NOMO-1 treated with DMSO at 0.1 percent for 48 hours (cell line): ENCODE measurements around the gene TSC1.

Experiments used
- DNase-seq: peaks from one replicate; lab custom pipeline; 2025; ENCODE audit not compliant: unreplicated experiment; lab: John Stamatoyannopoulos, UW

TSC1 gene

GRCh38 chr9:132873403-132873802 lies 71.0 kb downstream of the TSC1 start:
- no peak for DNase-seq

- DNase-seq: no peak
Observed at GRCh38 chr9:132869266-132869665, 75.2 kb downstream of the TSC1 start.

GRCh38 chr9:132866898-132867297 lies 77.5 kb downstream of the TSC1 start:
- no peak for DNase-seq

DNA sequence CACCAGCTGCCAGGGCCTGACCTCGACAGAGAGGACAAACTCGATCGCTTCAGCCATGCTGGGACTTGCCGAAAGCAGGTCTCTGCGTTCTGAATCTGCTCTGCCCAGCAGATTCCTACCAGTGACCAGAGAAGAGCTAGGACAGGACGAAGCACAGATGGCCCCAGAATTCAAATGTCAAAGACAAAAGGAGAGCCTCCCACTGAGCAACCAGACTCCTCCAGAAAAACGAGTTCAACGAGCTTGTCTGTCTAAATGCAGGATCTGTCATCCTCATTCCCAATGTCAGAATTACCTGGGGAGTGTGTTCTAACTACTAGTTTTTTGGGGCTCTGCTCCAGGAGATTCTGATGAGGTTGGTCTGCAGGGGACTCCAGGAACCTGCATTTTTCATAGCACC lies 79.7 kb downstream of the TSC1 start:
- no peak for DNase-seq

GRCh38 chr9:132864277-132864676 lies 80.1 kb downstream of the TSC1 start:
- no peak for DNase-seq

- DNase-seq: no peak
Observed at GRCh38 chr9:132863096-132863495, 81.3 kb downstream of the TSC1 start.

GRCh38 chr9:132862533-132862932 lies 81.9 kb downstream of the TSC1 start:
- DNase-seq: no peak

DNA sequence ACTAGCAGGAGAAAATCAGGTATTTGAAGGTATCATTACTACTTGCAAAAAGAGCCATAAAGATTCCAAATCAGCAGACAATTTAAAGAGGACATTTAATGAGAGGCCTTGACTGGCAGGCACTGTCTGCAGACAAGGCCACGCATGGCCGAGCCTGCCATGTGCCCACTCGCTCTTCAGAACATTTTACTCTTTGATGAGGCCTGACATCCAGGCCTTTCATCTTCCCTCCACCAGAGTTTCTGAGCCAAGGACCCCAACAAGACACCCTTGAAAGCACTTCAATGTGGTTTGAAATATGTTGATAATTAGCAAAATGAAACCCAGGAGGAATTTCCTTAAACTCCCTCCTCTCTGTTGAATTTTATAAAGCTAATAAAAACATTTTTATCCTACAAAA lies 82.8 kb downstream of the TSC1 start:
- no peak for DNase-seq

- no peak for DNase-seq
Observed at GRCh38 chr9:132858751-132859150, 85.7 kb downstream of the TSC1 start.

DNA sequence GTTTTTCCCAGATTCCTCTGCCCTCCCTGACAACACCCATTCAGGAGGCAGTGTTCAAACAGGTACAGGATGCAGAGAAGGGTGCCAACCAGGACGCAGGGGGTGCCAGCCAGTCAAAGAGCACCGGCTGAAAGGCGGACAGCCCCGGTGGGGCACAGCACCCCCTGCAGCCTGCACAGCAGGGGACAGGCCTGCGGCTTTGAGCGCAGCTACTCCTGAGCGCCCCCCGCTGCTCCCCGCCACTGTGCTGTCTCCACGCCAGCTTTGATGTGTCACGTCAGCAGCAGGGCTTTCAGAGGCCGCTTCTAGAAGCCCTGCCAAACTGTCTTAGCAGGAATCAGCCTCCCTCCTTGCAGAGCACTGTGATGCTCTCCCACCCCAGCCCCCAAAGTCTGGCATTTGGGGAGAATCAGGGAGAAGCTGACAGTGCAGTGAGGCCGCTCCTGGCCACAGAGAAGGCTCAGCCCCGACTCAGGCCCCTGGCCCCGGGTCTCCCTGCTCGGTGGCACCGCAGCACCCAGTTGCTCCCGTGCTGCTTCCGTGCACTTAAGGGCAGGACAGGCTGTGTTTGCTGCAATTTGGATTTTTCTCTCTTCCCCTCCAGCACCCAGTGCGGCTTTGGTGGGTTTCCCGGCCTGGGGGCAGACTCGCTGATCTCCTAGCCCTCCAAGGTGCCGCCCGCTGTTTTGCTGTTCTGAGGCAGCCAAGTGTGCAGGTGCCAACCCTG lies 86.6 kb downstream of the TSC1 start:
- no peak for DNase-seq

DNA sequence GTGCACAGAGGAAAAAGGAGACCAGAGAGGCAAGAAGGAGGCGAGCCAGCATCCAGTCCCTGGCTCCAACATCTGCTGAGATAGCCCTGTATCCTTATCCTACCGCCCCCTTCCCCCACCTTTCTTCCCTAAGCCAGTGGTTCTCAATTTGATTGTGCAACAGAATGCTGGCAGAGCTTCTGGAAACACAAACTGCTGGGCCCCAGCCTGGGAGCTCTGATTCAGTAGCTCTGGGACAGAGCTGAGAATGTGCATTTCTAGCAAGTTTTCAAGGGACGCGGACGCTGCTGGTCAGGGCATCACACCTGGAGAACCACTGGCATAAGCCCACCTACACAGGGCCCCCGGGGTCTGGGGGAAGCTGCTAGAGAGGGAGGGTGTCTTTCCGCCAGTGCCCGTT lies 87.4 kb downstream of the TSC1 start:
- DNase-seq: no peak

DNA sequence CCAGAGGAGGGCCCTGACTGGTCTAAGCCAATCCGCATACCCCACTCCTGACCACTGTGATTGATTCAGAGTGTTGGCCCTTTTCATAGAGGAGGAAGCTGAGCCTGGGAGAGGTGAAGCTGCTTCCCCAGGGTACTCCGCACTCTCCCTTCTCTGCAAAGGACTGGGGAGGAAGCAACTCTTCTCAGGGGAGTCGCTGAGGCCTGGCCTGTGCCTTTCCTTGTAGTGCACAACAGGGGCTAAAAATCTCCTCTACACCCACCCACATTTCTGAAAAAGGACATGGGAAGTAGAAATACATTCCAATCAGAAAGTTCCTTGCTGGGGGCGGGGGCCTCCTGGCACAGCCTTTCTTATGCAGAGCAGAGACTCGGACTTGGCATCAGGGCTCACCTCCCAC lies 88.5 kb downstream of the TSC1 start:
- DNase-seq: no peak

DNA sequence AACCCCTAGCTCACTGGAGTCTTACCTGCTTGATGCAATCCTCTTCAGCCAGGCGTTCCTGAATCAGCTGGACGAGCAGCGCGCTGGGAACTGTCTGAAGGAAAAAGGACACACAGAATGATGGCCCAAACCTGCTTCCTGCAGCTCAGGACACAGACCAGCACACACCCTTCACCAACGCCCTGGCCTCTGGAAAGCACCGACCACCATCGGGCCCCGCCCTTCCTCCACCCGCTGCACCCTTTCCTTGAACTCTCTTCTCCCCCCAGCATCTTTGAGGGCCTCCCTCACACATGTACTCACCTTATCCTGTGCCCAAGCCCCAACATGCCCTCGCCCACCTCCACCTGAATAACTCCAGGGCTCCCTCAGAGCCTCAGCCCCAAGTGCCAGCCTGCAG lies 89.6 kb downstream of the TSC1 start:
- DNase-seq: no peak

DNA sequence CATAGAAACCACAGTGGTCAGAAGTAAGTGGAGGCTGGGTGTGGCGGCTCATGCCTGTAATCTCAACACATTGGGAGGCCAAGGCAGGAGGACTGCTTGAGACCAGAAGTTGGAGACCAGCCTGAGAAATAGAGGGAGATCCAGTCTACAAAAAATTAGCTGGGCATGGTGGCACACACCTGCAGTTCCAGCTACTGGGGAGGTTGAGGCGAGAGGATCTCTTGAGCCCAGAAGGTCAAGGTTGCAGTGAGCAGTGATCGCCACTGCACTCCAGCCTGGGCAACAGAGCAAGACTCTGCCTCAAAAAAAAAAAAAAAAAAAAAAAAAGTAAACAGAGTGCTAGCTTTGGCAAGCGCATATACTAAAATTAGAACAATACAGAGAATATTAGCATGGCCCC lies 90.9 kb downstream of the TSC1 start:
- no peak for DNase-seq

DNA sequence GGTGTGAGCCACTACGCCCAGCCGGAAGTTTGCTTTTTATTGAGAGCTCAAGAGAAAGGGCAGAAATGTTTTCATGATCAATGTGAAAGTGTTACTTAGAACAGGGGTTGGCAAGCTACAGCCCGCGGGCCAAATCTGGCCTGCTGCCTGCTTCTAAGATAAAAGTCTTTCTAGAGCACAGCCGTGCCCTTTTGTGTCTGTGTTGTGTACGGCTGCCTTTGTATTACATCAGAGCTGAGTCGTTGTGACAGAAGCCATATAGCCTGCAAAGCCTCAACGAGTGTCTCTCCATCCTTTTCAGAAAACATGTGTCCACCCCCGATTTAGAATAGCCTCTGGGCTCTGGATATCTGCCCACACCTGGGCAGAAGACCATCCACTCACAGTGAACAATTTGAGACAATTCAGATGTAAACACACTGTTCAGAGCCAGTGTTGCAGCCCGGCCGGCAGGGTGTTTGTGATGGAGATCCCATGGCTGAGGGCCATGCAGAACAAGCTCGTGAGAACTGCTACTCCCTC lies 95.2 kb downstream of the TSC1 start:
- no peak for DNase-seq

DNA sequence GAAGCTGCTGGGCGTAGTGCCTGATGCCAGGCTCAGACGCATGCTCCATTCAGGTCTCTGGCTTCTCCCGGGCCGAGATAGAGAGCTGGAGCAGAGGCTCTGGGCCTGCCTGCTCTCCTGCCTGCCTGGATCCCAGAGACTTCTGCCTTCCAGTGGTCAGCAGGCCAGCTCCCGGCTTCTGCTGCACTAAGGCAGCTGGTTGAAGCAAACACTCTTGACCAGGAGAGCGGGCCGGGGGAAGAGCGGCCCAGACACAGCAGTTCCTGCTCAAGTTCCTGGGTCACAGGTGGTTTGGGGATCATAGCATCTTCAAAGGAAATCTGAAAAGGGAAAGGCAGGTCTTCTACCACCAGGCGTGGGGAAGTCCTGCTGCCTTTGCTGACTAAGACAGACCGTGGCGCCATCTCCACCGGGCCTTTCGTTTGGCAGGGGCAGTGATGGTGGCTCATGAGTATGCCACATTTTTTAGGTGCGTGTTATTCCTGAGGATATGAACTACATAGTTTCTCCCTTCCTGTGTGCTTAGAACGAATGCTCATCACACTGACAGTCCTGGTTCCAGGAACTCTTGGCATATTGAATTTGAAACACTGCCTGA lies 97.4 kb downstream of the TSC1 start:
- no peak for DNase-seq

DNA sequence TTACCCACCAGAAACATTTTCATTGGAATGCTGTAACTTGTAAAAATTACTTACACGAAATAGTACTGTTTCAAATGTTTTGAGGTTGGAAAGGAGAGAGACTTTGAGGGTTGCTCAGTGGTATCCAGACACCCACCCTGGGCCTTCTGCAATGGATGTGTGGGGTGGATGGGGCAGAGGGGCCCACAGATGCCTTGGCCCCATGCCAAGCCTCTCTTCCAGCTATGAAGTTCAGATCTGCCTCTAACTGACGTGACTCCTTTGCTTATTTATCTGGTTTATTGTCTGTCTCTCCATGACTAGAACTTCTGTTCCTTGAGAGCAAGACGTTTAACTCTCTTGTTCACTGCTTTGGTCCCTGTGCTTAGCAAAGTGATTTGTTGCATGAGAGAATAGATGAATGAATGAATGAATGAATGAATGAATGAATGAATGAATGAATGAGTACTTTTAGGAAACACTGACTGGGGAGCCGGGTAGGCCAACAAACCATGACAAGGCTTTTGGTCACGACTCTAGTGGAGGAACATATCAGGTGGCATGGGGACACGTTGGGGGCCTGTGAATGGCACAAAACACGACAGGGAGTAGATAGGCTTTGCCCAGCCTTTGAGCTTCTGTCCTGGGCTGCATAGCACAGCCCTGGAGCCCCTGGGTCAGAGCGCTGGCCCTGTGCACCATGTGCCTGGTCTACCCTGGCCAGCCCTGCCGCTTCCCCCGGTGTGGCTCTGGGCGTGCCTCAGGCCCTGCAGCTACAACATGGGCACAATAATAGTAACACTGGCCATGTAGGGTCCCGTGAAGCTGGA lies 98.1 kb downstream of the TSC1 start:
- DNase-seq: no peak

DNA sequence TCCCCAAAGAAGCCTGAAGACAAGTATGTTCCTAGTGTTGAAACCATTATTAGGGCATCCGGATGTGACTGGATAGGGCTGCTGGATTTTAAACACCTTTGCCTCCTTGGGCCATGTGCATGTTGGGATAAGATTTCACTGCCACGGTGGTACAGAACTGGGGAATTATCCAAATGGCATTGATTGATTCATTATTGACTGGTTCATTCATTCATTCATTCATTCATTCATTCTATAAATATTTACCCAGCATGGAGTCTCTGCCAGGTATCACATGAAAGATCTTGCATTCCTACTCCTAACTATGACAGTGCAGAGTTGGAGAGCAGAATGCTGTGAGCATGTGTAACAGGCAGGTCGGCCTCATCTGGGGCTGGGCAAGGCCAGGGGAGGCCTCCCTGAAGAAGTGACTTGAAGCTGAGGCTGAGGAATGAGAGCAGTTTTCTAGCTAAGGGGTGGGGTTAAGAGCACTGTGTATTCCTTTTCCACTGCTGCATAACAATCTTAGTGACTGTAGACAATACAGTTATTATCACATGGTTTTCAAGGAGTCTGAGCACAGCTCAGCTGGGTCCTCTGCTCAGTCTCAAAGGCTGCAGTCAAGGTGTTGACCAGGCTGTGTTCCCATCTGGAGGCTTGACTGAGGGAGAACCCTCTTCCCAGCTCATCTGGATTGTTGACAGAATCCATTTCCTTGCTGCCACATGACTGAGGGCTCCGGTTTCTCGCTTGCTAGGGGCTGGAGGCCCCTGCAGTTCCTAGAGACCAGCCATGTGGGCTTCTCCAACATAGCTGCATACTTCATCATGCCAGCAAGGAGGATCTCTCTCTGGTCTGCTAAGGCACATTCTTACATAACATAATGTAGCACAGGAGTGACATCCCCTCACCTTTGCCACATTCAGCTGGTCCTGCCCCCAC lies 102.0 kb downstream of the TSC1 start:
- no peak for DNase-seq
